Body of pancreas (tissue), 4 donors: ENCODE data around the gene TMEM128.

ENCODE experiments used
- CTCF ChIP-seq, 7 experiments: fragments of 450-650 bp in 4 of 7; fragments of 200-600 bp in 3 of 7; sonication (generic) in 3 of 7; IDR thresholded peaks; one replicate each; pipeline ENCODE4 v1.5.1; 2016 to 2019; ENCODE audit warnings: antibody characterized with exemption in 7 of 7
- POLR2A ChIP-seq, 3 donors: fragments of 450-650 bp; IDR thresholded peaks; one replicate each; pipeline ENCODE4 v1.6.1; 2016; ENCODE audit warnings: antibody characterized with exemption in 3 of 3, mild to moderate bottlenecking in 2 of 3

- no peak for TF ChIP-seq CTCF (IDR thresholded peaks at IDR 0.05)
- TF ChIP-seq POLR2A (IDR thresholded peaks at IDR 0.05): no peak
Observed at GRCh38 chr4:4293279-4293678, 45.3 kb upstream of the TMEM128 start.
